WTC11 (cell line): ENCODE results near the gene C2orf49. TPM values are rescaled to one million over a fixed set of nuclear protein-coding genes. Genes with fewer than 3 reads are reported as not detected.

Source experiments
- ATAC-seq: fragments of 200-7000 bp; cut with Tn5 transposase; 2 replicates; pipeline ENCODE4 v1.10.0; 2021; ENCODE audit warnings: mild to moderate bottlenecking, moderate library complexity
- CTCF ChIA-PET: fragments of 300-600 bp; sonication (Branson Sonifier 250); formaldehyde crosslinking; loops from one replicate; lab custom pipeline; 2021; ENCODE audit warnings: antibody characterized with exemption; lab: Charles Lee
- POLR2A ChIA-PET: fragments of 350-600 bp; sonication (Branson Sonifier 250); formaldehyde crosslinking; loops from one replicate; lab custom pipeline; 2021; ENCODE audit warnings: antibody characterized with exemption; lab: Charles Lee
- DNase-seq: peaks from one replicate; pipeline ENCODE4 v3.0.0; 2021; ENCODE audit warnings: low spot score
- H3K27ac Mint-ChIP-seq: 2 replicates; pipeline ENCODE4 v1.8.0; 2021; ENCODE audit warnings: mixed read lengths
- H3K27me3 Mint-ChIP-seq: 2 replicates; pipeline ENCODE4 v1.8.0; 2021; ENCODE audit warnings: low read depth, mild to moderate bottlenecking, moderate library complexity, mixed read lengths
- H3K36me3 Mint-ChIP-seq: 2 replicates; pipeline ENCODE4 v1.8.0; 2021; ENCODE audit warnings: mixed read lengths
- H3K4me1 Mint-ChIP-seq: 2 replicates; pipeline ENCODE4 v1.8.0; 2022; ENCODE audit warnings: mixed read lengths
- H3K4me3 Mint-ChIP-seq: 2 replicates; pipeline ENCODE4 v1.8.0; 2021; ENCODE audit warnings: mild to moderate bottlenecking, moderate library complexity, mixed read lengths
- H3K9me3 Mint-ChIP-seq: 2 replicates; pipeline ENCODE4 v1.8.0; 2021; ENCODE audit warnings: mixed read lengths
- ATF1 ChIP-seq: sonication (generic); formaldehyde crosslinking; IDR thresholded peaks from 2 replicates; pipeline ENCODE4 v1.8.1; 2023; ENCODE audit warnings: mild to moderate bottlenecking, moderate library complexity, missing genetic modification reagents
- ATF6 ChIP-seq: sonication (generic); formaldehyde crosslinking; IDR thresholded peaks from 2 replicates; pipeline ENCODE4 v1.8.1; 2023; ENCODE audit warnings: mild to moderate bottlenecking, missing genetic modification reagents
- HMGA2 ChIP-seq: fragments of 250-450 bp; sonication (Bioruptor Pico); IDR thresholded peaks from 2 replicates; pipeline ENCODE4 v1.4.0; 2021; ENCODE audit warnings: mild to moderate bottlenecking, moderate library complexity
- JAZF1 ChIP-seq: fragments of 250-450 bp; sonication (Bioruptor Pico); IDR thresholded peaks from 2 replicates; pipeline ENCODE4 v1.9.0; 2021; ENCODE audit warnings: moderate library complexity, mild to moderate bottlenecking, inconsistent platforms
- JUN ChIP-seq: sonication (generic); formaldehyde crosslinking; IDR thresholded peaks from 2 replicates; pipeline ENCODE4 v1.8.0; 2023; ENCODE audit warnings: mild to moderate bottlenecking, missing genetic modification reagents
- RELA ChIP-seq: sonication (generic); formaldehyde crosslinking; IDR thresholded peaks from 2 replicates; pipeline ENCODE4 v1.8.1; 2022; ENCODE audit warnings: missing genetic modification reagents, mild to moderate bottlenecking, borderline replicate concordance
- RORB ChIP-seq: fragments of 250-450 bp; sonication (Bioruptor Pico); IDR thresholded peaks from 2 replicates; pipeline ENCODE4 v1.9.0; 2021; ENCODE audit warnings: mild to moderate bottlenecking
- SMAD4 ChIP-seq: sonication (generic); formaldehyde crosslinking; IDR thresholded peaks from 2 replicates; pipeline ENCODE4 v1.8.0; 2022; ENCODE audit warnings: mild to moderate bottlenecking, missing genetic modification reagents
- SOX15 ChIP-seq: fragments of 250-450 bp; sonication (Bioruptor Pico); IDR thresholded peaks from 2 replicates; pipeline ENCODE4 v1.9.0; 2021; ENCODE audit warnings: mild to moderate bottlenecking
- SP1 ChIP-seq: sonication (generic); formaldehyde crosslinking; conservative IDR thresholded peaks from 2 replicates; pipeline ENCODE4 v1.8.1; 2022; ENCODE audit warnings: missing genetic modification reagents
- ZNF219 ChIP-seq: sonication (generic); formaldehyde crosslinking; IDR thresholded peaks from 2 replicates; pipeline ENCODE4 v1.8.0; 2023; ENCODE audit warnings: missing genetic modification reagents, mild to moderate bottlenecking, borderline replicate concordance
- ZNF263 ChIP-seq: sonication (generic); formaldehyde crosslinking; IDR thresholded peaks from 2 replicates; pipeline ENCODE4 v1.8.1; 2022; ENCODE audit warnings: low read depth, mild to moderate bottlenecking, moderate library complexity, missing genetic modification reagents
- total RNA-seq: library from RNA; stranded (reverse); gene quantifications from 3 replicates; pipeline ENCODE4 v1.2.3, GENCODE V29; 2021
- TF ChIP-seq, protein P1 (sequence below): sonication (generic); formaldehyde crosslinking; IDR thresholded peaks from 2 replicates; pipeline ENCODE4 v1.8.0; 2022; ENCODE audit warnings: missing genetic modification reagents
- TF ChIP-seq, protein P2 (sequence below): sonication (generic); formaldehyde crosslinking; IDR thresholded peaks from 2 replicates; pipeline ENCODE4 v1.8.0; 2023; ENCODE audit warnings: mild to moderate bottlenecking, missing genetic modification reagents
- TF ChIP-seq, protein P3 (sequence below): fragments of 250-450 bp; sonication (Bioruptor Pico); IDR thresholded peaks from 2 replicates; pipeline ENCODE4 v1.8.0; 2021; ENCODE audit warnings: mild to moderate bottlenecking
- TF ChIP-seq, protein P4 (sequence below): sonication (generic); formaldehyde crosslinking; IDR thresholded peaks from 2 replicates; pipeline ENCODE4 v1.8.1; 2023; ENCODE audit warnings: mild to moderate bottlenecking, moderate library complexity, missing genetic modification reagents
- TF ChIP-seq, protein P5 (sequence below): fragments of 250-450 bp; sonication (Bioruptor Pico); IDR thresholded peaks from 2 replicates; pipeline ENCODE4 v2.1.2; 2022; ENCODE audit warnings: mild to moderate bottlenecking, moderate library complexity

The C2orf49 gene
- total RNA-seq, 1 experiment from 2014 or later: 15.9 TPM

GRCh38 chr2:105382177-105382576, 44.8 kb downstream of the C2orf49 start (continued):
- TF ChIP-seq, protein P1, sequence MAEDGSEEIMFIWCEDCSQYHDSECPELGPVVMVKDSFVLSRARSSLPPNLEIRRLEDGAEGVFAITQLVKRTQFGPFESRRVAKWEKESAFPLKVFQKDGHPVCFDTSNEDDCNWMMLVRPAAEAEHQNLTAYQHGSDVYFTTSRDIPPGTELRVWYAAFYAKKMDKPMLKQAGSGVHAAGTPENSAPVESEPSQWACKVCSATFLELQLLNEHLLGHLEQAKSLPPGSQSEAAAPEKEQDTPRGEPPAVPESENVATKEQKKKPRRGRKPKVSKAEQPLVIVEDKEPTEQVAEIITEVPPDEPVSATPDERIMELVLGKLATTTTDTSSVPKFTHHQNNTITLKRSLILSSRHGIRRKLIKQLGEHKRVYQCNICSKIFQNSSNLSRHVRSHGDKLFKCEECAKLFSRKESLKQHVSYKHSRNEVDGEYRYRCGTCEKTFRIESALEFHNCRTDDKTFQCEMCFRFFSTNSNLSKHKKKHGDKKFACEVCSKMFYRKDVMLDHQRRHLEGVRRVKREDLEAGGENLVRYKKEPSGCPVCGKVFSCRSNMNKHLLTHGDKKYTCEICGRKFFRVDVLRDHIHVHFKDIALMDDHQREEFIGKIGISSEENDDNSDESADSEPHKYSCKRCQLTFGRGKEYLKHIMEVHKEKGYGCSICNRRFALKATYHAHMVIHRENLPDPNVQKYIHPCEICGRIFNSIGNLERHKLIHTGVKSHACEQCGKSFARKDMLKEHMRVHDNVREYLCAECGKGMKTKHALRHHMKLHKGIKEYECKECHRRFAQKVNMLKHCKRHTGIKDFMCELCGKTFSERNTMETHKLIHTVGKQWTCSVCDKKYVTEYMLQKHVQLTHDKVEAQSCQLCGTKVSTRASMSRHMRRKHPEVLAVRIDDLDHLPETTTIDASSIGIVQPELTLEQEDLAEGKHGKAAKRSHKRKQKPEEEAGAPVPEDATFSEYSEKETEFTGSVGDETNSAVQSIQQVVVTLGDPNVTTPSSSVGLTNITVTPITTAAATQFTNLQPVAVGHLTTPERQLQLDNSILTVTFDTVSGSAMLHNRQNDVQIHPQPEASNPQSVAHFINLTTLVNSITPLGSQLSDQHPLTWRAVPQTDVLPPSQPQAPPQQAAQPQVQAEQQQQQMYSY (CRISPR knock-in tag): no peak
- TF ChIP-seq, all 79 proteins: peak for 0

GRCh38 chr2:105383432-105384166, 46.3 kb downstream of the C2orf49 start:
- no peaks in the 10 kb centered on the region for H3K27me3 Mint-ChIP-seq
- H3K4me3 Mint-ChIP-seq: no peak overlapping the region
- H3K9me3 Mint-ChIP-seq: peaks cover 3% of the 10 kb centered on the region; the same call in 1 of the 2 replicates
- peaks cover 17% of the 10 kb centered on the region; the same call in 1 of the 2 replicates for H3K36me3 Mint-ChIP-seq
- no peak overlapping the region for H3K27ac Mint-ChIP-seq
- CTCF ChIA-PET: interaction anchor here (0.9 kb wide), 1 partner anchor 137 kb away, joined by 5 read pairs; no protein-coding TSS in a partner anchor
- DNase-seq: no peak
- TF ChIP-seq, protein P2, sequence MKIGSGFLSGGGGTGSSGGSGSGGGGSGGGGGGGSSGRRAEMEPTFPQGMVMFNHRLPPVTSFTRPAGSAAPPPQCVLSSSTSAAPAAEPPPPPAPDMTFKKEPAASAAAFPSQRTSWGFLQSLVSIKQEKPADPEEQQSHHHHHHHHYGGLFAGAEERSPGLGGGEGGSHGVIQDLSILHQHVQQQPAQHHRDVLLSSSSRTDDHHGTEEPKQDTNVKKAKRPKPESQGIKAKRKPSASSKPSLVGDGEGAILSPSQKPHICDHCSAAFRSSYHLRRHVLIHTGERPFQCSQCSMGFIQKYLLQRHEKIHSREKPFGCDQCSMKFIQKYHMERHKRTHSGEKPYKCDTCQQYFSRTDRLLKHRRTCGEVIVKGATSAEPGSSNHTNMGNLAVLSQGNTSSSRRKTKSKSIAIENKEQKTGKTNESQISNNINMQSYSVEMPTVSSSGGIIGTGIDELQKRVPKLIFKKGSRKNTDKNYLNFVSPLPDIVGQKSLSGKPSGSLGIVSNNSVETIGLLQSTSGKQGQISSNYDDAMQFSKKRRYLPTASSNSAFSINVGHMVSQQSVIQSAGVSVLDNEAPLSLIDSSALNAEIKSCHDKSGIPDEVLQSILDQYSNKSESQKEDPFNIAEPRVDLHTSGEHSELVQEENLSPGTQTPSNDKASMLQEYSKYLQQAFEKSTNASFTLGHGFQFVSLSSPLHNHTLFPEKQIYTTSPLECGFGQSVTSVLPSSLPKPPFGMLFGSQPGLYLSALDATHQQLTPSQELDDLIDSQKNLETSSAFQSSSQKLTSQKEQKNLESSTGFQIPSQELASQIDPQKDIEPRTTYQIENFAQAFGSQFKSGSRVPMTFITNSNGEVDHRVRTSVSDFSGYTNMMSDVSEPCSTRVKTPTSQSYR (CRISPR knock-in tag): no peak
- TF ChIP-seq ZNF263 (CRISPR knock-in tag): no peak
- TF ChIP-seq, protein P3, sequence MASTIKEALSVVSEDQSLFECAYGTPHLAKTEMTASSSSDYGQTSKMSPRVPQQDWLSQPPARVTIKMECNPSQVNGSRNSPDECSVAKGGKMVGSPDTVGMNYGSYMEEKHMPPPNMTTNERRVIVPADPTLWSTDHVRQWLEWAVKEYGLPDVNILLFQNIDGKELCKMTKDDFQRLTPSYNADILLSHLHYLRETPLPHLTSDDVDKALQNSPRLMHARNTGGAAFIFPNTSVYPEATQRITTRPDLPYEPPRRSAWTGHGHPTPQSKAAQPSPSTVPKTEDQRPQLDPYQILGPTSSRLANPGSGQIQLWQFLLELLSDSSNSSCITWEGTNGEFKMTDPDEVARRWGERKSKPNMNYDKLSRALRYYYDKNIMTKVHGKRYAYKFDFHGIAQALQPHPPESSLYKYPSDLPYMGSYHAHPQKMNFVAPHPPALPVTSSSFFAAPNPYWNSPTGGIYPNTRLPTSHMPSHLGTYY (CRISPR knock-in tag): no peak
- TF ChIP-seq SOX15: no peak
- TF ChIP-seq ZNF219 (CRISPR knock-in tag): no peak
- no peaks in the 10 kb centered on the region for H3K4me1 Mint-ChIP-seq
- ATAC-seq: no peak
- POLR2A ChIA-PET: interaction anchor here (1.2 kb wide), 1 partner anchor 135 kb away, joined by 3 read pairs; no protein-coding TSS in a partner anchor

DNA sequence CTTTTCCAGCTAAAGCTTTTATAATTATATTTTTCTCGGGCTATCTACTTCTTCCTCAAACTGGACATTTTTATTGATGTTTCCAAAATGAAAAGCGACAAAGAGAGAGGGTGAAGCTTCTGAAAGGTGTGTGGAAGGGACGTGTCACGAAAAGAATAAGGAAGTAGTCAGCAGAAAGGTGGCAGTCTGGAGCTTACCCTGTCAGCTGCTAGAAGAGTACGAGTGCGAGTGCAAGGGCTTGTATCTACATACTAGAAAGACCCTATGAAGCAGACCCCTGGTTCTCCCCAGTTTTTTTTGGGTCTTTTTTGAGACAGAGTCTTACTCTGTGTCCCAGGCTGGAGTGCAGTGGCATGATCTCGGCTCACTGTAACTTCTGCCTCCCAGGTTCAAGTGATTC, 46.9 kb downstream of the C2orf49 start:
- Mint-ChIP-seq H3K9me3 (peaks cover 3% of the 10 kb centered on the region; the same call in 1 of the 2 replicates), H3K27ac (no peak overlapping the region), H3K4me1 (no peaks in the 10 kb centered on the region), H3K4me3 (no peak overlapping the region), H3K36me3 (peaks cover 17% of the 10 kb centered on the region; the same call in 1 of the 2 replicates), H3K27me3 (no peaks in the 10 kb centered on the region)
- ChIA-PET CTCF (interaction anchor here (0.9 kb wide), 1 partner anchor 137 kb away, joined by 5 read pairs; no protein-coding TSS in a partner anchor), POLR2A (interaction anchor here (1.2 kb wide), 1 partner anchor 135 kb away, joined by 3 read pairs; no protein-coding TSS in a partner anchor)
- no peak for ATAC-seq
- DNase-seq: no peak
- TF ChIP-seq ATF1 (CRISPR knock-in tag) (no peak), RELA (CRISPR knock-in tag) (no peak), JAZF1 (no peak), SMAD4 (CRISPR knock-in tag) (no peak), SP1 (CRISPR knock-in tag) (no peak), HMGA2 (CRISPR knock-in tag) (no peak), ATF6 (CRISPR knock-in tag) (no peak), RORB (CRISPR knock-in tag) (no peak), JUN (CRISPR knock-in tag) (no peak)
- TF ChIP-seq, protein P4, sequence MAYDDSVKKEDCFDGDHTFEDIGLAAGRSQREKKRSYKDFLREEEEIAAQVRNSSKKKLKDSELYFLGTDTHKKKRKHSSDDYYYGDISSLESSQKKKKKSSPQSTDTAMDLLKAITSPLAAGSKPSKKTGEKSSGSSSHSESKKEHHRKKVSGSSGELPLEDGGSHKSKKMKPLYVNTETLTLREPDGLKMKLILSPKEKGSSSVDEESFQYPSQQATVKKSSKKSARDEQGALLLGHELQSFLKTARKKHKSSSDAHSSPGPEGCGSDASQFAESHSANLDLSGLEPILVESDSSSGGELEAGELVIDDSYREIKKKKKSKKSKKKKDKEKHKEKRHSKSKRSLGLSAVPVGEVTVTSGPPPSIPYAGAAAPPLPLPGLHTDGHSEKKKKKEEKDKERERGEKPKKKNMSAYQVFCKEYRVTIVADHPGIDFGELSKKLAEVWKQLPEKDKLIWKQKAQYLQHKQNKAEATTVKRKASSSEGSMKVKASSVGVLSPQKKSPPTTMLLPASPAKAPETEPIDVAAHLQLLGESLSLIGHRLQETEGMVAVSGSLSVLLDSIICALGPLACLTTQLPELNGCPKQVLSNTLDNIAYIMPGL: no peak
- TF ChIP-seq, protein P5, sequence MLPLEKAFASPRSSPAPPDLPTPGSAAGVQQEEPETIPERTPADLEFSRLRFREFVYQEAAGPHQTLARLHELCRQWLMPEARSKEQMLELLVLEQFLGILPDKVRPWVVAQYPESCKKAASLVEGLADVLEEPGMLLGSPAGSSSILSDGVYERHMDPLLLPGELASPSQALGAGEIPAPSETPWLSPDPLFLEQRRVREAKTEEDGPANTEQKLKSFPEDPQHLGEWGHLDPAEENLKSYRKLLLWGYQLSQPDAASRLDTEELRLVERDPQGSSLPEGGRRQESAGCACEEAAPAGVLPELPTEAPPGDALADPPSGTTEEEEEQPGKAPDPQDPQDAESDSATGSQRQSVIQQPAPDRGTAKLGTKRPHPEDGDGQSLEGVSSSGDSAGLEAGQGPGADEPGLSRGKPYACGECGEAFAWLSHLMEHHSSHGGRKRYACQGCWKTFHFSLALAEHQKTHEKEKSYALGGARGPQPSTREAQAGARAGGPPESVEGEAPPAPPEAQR (CRISPR knock-in tag): no peak
